ENCODE results near the gene ZNF668. TPM values are rescaled to one million over a fixed set of nuclear protein-coding genes. Genes with fewer than 3 reads are reported as not detected.

The ZNF668 gene
- total and polyA plus RNA-seq, 2 of the 4 experiments (the other 2 are of a cell fraction) = 4.5 to 11.6 TPM

DNA sequence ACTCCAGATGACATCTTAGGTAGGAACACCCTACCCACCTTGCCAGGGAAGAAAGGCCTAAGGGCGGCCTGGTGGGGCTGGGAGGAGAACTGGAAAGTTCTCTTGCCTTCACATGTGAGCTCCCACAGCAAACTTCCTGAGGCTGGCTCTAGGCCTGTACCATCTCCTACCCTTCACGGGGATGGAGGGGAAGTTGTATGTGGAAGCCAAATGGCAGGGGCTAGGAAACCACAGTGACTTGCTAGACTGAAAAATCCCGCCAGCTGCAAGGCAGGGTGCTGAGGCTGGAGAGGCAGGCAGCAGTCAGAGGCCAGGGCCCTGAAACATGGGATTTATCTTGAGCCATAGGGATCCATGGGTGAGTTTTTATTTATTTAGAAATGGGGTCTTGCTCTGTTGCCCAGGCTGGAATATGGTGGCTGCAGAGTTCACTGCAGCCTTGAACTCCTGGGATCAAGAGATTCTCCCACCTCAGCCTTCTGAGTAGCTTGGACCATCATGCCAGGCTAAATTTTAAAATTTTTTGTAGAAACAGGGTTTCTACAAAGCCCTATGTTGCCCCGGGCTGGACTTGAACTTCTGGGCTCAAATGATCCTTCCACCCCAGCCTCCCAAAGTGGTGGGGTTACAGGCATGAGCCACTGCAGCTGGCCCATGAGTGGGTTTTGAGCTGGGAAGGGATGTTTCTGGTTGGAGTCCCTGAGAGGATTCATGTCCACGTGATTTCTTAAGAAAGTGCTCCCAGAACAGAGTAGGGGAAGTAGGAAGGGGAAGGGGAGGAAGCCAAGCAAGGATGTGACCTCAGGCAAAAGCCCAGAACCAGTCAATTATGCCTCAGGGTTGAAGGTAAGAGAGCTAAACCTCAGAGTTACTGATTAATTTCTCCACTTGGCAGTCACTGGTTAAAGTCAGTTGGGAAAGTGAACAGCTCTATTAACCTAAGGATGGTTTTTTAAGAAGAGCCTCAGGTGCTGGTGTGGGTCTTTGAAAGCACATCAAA lies 39.4 kb upstream of the ZNF668 start:
- no peak overlapping the region for H2AFZ ChIP-seq (replicated peaks; ENCODE audit: low read length, poor library complexity)
- no peak overlapping the region for H4K5ac ChIP-seq (ENCODE audit: low read depth, low read length)
- CTCF ChIA-PET = no interaction called here
- no peak overlapping the region for H2BK15ac ChIP-seq (ENCODE audit: low read depth, low read length)
- no peak for ATAC-seq (ENCODE audit: low read depth)
- no peak overlapping the region for H3K4ac ChIP-seq (ENCODE audit: low read depth, low read length)
- no peaks in the 10 kb centered on the region for H3K27me3 ChIP-seq (ENCODE audit: control insufficient read depth, insufficient read depth, low read length)
- no peak overlapping the region for H3K4me3 ChIP-seq (ENCODE audit: insufficient read depth, low read depth, low read length)
- H3K4me2 ChIP-seq (ENCODE audit: low read depth, low read length) = no peak overlapping the region
- no TSS peak for BruUV-seq (replicated peaks)
- no peak overlapping the region for H2BK5ac ChIP-seq (ENCODE audit: low read depth, low read length, poor library complexity, severe bottlenecking)
- DNase-seq = no peak
- no peak overlapping the region for H3K56ac ChIP-seq (ENCODE audit: extremely low read depth, insufficient read depth, low read length)
- H3K27ac ChIP-seq (ENCODE audit: insufficient read depth, low read length) = no peak overlapping the region
- H3K9me3 ChIP-seq (ENCODE audit: control insufficient read depth, insufficient read depth, low read length) = no peaks in the 10 kb centered on the region
- H4K91ac ChIP-seq (ENCODE audit: insufficient read depth, low read depth, low read length) = no peak overlapping the region
- H2AK9ac ChIP-seq (replicated peaks; ENCODE audit: low read depth, low read length, poor library complexity) = no peak overlapping the region
- dilution Hi-C loops (cut with HindIII; ENCODE audit: low sequenced_read_pairs, unreplicated experiment) (no loop called here), in situ Hi-C loops (cut with MboI; ENCODE audit: low sequenced_read_pairs) (no loop called here), intact Hi-C loops (cut with micrococcal nuclease) (no loop called here)
- no peak overlapping the region for H3K9ac ChIP-seq (ENCODE audit: low read depth, low read length)
- H3K14ac ChIP-seq (replicated peaks; ENCODE audit: low read depth, low read length) = no peak overlapping the region
- TF ChIP-seq MAFK (IDR thresholded peaks at IDR 0.05; ENCODE audit: low read depth, low read length) (no peak), RAD21 (IDR thresholded peaks at IDR 0.05; ENCODE audit: low read length) (no peak), POLR2A (IDR thresholded peaks at IDR 0.05; ENCODE audit: low read depth, low read length) (no peak), FOS (IDR thresholded peaks at IDR 0.05; ENCODE audit: low read depth, low read length) (no peak), CHD1 (IDR thresholded peaks at IDR 0.05; ENCODE audit: low read depth, low read length) (no peak), MAZ (IDR thresholded peaks at IDR 0.05; ENCODE audit: borderline replicate concordance, low read depth, low read length) (no peak)
- TF ChIP-seq, protein P1, sequence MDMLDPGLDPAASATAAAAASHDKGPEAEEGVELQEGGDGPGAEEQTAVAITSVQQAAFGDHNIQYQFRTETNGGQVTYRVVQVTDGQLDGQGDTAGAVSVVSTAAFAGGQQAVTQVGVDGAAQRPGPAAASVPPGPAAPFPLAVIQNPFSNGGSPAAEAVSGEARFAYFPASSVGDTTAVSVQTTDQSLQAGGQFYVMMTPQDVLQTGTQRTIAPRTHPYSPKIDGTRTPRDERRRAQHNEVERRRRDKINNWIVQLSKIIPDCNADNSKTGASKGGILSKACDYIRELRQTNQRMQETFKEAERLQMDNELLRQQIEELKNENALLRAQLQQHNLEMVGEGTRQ (IDR thresholded peaks at IDR 0.05; ENCODE audit: low read depth, low read length) = no peak
- H2BK20ac ChIP-seq (ENCODE audit: low read depth, low read length) = no peak overlapping the region
- H3K36me3 ChIP-seq (ENCODE audit: control insufficient read depth, insufficient read depth, low read length) = peaks cover 40% of the 10 kb centered on the region
- H4K20me1 ChIP-seq (ENCODE audit: insufficient read depth, low read length) = peaks cover 5% of the 10 kb centered on the region; the same call in 1 of the 2 replicates
- no peak overlapping the region for H4K8ac ChIP-seq (ENCODE audit: low read depth in 2 of 2, low read length in 2 of 2)
- peaks cover 27 to 54% of the 10 kb centered on the region in 2 experiments for H3K79me1 ChIP-seq (ENCODE audit: low read depth in 1 of 2, low read length in 2 of 2)
- no peak overlapping the region for H2BK120ac ChIP-seq (ENCODE audit: low read depth, low read length)
- POLR2A ChIA-PET (ENCODE audit: unreplicated experiment) = interaction anchor here (0.6 kb wide), 2 partner anchors 53 to 785 kb away, joined by 3 to 4 read pairs; no protein-coding TSS in a partner anchor
- H3K4me1 ChIP-seq (ENCODE audit: control insufficient read depth, insufficient read depth, low read length) = 0 out of 2 replicates have a peak, but pooled peaks cover 3% of the 10 kb centered on the region
- 82% methylated on average over 3 of the region's 5 CpGs; no CpG with 5 or more reads in 1 of the 2 experiments for WGBS, 2 experiments (ENCODE audit: extremely low coverage in 2 of 2, insufficient read length in 1 of 2)
- H3K23ac ChIP-seq (ENCODE audit: low read depth, low read length) = no peak overlapping the region
- H3K9me1 ChIP-seq (ENCODE audit: insufficient read depth, low read length) = peaks cover 11% of the 10 kb centered on the region; the same call in 1 of the 2 replicates
- no peak overlapping the region for H3K18ac ChIP-seq (ENCODE audit: low read depth, low read length)
- H2AK5ac ChIP-seq (ENCODE audit: low read depth, low read length) = no peak overlapping the region

Measured in IMR-90 (cell line).